HG03103 (cell line): ENCODE measurements around the gene RBMS1.
A peak's percentile ranks its signal among the peaks of the same experiment; 100 is the strongest.

Source experiments
- ATAC-seq: cut with Tn5 transposase; IDR thresholded peaks from one replicate; pipeline ENCODE4 v1.9.1; 2021; ENCODE audit warnings: low read depth; ENCODE audit not compliant: unreplicated experiment

Gene RBMS1

DNA sequence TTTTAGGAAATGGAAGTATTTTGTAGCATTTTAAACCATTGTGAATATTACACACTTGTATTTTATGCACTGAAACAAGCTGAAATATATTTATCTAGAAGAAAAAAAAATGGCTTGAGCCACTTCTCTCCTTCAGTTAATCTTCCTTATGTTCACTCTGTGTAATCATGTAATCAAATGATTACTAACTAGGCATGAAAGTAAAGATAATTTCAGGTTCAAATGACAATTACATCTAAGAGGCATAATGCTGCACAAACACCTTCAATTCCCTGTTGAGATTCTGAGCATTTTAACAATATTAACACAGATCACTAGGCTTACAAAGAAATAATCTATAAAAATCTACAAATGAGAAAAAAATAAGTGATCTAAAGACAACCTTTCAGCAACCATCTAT, 173.9 kb downstream of the RBMS1 start:
- ATAC-seq = no peak

DNA sequence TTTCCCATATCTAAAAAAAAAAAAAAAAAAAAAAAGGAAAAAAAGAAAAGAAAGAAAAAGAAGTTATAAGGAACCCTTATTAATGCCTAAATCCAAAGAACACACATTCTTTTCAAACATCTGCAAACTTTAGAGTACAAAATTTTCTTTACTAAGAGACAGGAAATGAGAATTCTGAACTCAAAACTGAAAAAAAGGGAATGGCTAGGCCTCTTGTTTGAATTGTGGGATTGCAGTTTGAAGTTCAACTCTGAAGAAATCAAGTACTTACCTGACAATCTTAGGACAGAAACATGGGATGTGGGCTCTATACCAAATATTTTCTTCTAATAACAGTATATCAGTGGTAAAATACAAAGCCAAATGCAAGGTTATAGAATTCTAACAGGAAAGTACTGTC, 175.4 kb downstream of the RBMS1 start:
- ATAC-seq = no peak

DNA sequence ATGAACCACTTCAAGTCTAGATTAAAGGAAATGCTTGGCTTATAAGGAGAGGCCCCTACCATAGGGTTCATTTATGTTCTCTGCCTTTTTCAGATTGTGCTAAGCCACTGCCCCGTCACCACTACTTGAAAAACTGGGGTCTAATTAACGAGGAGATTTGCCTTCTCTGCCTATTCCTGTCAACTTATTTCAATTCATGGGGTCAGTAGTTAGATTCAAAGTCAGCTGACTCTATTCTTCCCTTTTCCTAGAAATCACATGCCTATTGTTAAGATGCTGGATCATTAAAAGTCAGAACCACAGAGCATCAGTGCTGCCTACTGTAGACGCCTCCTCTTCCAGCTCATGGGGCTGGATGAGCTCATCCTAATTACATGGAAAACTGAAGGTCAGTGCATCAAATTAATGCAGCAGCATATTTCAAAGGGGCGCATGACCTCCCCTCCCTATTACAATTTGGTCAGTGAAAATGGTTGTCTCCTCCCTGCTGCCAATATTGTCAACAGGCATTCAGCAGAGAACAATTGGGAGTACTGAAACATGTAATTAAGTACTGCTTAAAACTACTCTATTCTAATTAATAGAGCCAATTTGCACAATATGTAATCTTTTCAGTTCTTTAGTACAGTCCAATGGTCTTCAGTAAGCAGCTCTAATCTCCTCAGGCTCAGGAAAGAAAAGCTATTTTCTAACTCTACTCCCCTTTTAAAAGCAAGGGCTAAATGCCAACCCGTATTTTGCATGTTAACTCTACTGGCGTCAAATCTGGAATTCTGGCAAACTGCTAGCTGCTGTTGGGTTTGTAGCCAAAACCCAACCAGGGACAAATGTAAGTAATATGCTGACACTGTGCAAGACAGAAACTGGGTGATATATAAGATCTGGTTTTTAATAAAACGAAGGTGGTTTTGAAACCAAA, 176.2 kb downstream of the RBMS1 start:
- no peak for ATAC-seq

GRCh38 chr2:160315337-160315736, 178.3 kb downstream of the RBMS1 start:
- ATAC-seq = no peak

- ATAC-seq = no peak
Measured at GRCh38 chr2:160310118-160310828, 183.3 kb downstream of the RBMS1 start.

GRCh38 chr2:160309585-160309984, 184.0 kb downstream of the RBMS1 start:
- ATAC-seq = no peak

DNA sequence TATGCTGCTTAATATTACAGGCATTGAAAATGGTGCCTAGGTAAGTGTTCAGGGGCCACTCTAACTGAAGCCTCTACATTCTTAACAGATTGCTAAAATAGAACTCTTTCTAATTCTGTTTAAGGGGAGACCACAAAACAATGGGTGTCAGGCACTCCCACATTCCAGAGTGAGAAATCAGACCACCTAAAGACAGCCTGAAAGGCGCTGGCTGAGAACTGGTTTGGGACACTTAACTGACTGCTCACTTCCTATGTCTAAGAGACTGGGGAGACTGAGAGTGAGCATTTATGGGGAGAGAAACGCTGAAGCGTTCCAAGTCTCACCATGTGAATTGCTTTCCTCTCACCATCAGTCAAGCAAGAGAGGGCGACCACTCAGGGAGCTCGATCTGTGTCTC, 184.7 kb downstream of the RBMS1 start:
- no peak for ATAC-seq

DNA sequence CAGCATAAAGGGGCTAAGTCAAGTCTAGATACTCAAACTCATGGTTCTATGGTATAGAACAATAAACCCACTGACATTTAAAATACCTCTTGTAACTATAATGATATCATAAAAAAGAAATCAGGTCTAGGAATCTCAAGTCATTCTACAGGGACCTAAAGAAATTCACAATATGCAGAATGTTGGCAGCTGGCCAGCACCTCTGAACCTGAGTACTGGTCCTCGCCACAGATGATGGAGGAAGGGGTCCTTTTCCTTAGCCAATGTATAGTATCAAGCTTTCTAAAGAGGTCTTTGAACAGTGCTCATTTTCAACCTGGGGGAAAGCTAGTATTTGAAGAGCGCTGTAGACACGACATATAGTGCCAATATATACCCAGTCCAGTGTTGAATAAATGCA, 185.1 kb downstream of the RBMS1 start:
- no peak for ATAC-seq

GRCh38 chr2:160306985-160307384, 186.6 kb downstream of the RBMS1 start:
- ATAC-seq = no peak

GRCh38 chr2:160305081-160305750, 188.4 kb downstream of the RBMS1 start:
- no peak for ATAC-seq

DNA sequence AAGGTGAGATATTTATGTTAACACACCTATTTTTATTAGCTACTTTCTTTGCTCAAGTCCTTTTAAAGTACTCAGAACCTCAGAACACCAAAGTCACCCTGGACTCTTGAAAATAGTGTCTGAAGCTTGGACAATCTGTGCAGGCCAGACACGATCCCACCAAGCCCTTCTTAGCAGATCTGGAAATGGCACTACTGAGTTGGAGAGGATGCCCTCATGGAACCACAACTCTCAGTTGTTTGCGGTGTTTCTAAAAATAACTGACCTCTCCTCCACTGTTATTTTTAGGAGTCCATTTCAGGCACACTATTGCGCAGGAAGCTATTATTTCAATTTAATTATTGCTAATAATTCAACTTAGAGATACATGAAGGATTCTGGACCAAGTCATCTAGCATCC, 190.1 kb downstream of the RBMS1 start:
- no peak for ATAC-seq

DNA sequence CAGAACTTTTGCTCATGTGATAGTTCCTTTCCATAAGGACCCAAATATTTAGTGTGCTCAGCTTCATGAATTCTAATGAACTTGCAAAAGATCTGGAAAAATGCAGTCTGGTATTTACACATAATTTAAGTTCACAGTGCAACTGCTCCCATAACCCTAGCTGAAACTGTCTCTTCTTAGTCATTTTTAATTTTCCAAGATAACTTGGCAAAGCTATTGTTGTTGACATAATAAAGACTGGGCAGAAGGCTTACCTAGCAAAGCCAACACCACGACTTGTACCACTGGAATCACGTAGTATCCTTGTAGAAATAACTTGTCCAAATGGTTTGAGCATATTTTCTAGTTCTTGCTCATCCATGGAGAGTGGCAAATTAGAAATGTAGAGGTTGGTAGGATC, 190.5 kb downstream of the RBMS1 start:
- no peak for ATAC-seq

DNA sequence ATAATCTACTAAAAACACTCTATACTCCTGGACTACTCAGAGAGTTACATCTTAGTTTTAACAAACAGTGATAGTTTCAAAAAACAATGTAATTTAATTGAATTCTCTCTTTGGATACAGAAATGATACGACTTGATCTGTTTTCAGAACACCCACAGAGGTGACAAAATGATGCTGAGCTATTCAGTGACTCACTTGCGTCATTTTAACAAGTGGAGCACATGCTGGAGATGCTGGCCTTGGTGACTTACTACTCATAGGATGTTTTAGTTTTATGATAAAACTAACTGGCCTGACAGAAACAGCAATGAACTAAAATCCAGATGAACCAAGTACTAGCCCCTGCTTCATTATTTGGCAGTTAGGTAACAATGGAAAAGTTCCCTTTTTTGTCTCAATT, 192.2 kb downstream of the RBMS1 start:
- no peak for ATAC-seq

- ATAC-seq = no peak
Measured at GRCh38 chr2:160300203-160300602, 193.4 kb downstream of the RBMS1 start.

- no peak for ATAC-seq
Measured at GRCh38 chr2:160299540-160299939, 194.1 kb downstream of the RBMS1 start.

DNA sequence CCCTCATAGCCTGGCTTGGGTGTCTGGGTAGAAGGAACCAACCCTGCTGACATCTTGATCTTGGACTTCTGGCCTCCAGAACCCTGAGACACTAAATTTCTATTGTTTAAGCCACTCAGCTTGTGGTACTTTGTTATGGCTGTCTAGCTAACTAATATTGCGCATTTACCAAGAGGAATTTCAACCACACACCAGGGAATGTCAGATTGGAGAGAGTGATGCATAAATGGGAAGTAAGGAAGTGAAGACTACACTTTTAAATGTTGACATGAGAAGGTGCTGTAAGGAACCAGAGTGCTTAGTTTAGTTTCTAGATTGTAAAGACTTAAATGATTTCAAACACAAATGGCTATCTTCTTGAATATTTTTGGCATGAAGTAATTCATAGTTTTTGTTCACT, 194.6 kb downstream of the RBMS1 start:
- ATAC-seq = no peak

- no peak for ATAC-seq
Measured at GRCh38 chr2:160295519-160296207, 197.9 kb downstream of the RBMS1 start.

DNA sequence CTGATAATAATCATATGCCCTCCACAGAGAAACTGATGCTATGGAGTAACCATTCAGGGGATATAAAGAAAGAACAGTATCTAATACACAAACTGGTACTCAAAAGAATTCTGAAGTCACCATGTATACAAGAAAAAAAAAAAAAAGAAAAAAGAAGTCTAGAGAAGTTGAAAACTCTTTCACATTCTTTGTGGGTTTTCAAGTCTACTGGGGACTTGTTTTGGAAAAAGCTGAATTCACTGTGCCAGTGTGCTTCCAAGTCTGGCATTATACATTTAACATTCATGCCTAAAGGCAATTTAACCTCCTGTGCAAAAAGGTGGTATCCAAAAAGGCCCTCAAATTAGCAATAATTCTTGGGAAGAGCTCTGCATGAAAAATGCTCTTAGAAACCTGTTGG, 198.7 kb downstream of the RBMS1 start:
- no peak for ATAC-seq

- peak; percentile 74 for ATAC-seq
Measured at GRCh38 chr2:160294339-160294803, 199.2 kb downstream of the RBMS1 start.

DNA sequence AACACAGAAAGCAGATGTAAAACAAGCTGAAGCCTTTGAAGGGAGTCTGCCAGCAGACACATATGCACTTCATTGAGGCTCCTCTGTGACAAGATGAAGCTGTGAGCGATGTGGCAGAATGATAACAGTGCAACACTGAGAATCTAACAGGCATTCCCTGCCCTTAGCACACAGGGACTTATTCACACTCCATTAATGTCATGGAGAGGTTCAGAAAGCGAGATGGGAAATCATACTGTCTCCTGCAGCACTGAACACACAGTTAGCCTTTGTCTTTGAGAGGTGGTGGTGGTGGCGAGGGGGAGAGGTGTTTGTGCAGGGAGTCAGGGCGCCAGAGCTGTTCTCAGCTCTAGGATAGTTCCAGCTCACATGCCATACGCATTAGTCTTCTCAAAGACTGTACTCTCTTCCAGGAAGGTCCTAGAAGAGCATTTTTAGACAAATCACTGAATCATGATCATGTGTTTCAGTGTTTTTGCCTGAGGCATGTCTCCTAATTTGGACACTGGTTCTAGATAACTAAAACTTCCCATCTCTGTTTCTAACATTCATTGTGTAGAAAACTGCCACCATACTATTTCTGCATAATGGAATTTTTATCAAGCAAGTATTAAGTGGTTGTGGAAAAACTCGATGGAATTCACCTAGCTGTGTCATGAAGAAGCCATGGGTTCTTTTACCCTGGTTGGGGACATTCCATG, 200.1 kb downstream of the RBMS1 start:
- ATAC-seq = no peak
